TTC549 (cell line): ENCODE data around the gene SIK1.
"Not testable (repeated sequence)": the region's sequence is repeated elsewhere in the genome, so short reads cannot be mapped to it uniquely, and the experiment has no call there.

ENCODE experiments used
- FAIRE-seq: peaks from 2 replicates; lab custom pipeline; 2012; peaks lifted over from hg19 to GRCh38; lab: Jason Lieb, UNC

SIK1 gene

DNA sequence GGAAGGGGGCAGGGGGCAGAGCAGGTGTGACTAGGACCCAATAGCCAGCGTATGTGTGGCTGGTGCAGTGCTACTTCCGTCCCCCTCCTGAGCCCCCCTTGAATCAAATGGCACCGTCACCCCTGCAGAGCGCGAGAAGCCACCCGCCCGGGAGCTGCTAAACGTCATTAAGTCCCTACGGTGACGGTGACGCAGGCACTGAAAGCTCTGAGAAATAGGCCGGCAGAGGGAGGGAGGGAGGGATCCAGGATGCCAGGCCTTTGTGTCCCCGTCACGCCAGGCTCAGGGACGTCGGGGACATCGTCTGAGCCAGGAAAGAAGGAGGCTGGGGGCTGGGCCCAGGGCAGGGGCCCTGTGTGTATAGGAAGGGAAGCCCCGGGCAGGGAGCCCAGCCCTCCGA, 43.6 kb downstream of the SIK1 start:
- not testable (repeated sequence) for FAIRE-seq

DNA sequence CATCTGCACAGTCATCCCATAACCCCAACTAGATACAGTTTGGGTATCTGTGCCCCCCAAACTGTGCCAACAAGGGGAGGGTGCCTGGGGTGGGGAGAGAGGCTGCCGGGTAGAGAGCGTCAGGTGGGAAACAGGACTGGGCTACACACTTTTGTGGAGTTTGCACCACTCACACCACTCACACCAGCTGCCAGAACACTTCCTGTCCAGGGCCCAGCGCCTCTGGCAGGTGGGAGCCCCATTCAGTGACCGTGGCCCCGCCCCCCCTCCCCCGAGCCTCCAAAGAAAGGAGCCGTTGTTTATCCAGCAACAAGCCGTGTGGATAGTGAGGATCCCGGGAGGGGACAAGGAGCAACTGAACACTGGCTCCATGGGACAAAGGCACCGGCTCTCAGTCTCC, 44.0 kb downstream of the SIK1 start:
- not testable (repeated sequence) for FAIRE-seq

DNA sequence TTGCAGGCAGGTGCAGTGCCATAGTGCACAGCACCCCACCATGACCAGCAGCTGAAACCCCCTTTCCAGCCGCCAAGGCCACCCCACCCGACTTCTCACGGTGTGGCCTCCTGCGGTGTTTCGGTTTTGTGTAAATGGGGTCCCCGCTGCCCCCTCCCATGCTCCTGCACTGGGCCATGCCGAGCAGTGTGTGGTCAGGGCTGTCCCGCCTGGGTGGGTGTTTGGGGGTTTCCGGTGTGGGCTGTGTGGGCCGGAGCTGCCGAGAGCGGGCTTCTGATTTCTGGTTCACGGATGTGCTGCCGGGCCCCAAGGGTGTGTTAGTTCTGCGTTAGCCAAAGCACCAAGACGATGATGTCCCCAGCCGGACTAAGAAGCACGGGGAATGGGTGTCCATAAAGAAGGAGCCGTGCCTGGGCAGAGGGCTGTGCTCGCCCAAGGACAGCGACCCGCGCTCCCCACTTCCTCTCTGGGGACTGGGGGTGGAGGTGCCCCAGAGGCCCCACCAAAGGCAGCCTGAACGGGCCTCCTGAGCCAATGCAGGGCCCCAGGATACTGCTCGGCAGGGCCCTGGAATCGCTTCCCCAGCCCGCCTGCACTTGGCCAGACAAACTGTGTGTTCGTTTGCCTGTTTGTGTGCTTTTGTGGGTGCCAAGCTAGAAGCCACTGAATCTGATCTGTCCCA, 45.9 kb downstream of the SIK1 start:
- not testable (repeated sequence) for FAIRE-seq

DNA sequence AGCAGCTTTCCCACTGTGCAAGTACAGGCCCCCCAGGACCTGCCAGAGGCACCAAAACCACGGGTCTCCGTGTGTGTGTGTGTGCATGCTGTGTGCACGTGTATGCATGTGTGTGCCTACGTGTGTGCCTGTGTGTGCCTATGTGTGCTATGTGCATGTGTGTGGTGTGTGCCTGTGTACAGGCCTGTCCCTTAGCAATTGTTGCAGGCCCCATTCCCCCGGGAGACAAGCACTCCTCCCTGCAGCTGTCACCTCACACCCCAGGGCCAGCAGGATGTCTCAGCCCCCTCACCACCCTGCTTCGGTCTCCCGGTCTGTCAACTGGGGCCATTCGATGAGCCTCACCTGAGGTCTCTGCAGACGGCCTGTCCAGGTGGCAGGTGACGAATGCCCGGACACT, 46.6 kb downstream of the SIK1 start:
- not testable (repeated sequence) for FAIRE-seq

DNA sequence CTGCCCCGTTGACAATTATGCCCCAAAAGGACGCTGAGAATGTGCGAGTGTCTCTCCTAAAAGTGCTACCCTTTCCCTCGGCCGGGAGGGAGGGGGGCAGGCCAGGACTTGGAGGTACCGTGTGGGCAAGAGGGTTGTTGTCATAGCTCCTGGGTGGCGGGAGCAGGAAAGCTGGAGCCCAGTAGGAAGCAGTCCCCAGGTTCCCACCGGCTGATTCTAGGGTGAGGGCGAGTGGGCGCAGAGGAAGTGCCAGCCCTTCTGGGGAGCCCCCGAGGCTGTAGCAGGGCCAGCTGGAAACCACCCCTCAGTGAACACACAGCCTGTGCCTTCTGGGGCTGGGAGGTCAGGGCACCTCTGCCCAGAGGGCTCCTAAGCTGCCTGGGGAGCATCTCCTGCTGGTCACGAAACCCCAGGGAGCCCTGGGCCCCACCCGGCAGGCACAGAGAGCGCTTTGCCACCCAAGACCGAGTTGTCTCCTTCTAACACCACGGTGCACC, 47.3 kb downstream of the SIK1 start:
- not testable (repeated sequence) for FAIRE-seq

DNA sequence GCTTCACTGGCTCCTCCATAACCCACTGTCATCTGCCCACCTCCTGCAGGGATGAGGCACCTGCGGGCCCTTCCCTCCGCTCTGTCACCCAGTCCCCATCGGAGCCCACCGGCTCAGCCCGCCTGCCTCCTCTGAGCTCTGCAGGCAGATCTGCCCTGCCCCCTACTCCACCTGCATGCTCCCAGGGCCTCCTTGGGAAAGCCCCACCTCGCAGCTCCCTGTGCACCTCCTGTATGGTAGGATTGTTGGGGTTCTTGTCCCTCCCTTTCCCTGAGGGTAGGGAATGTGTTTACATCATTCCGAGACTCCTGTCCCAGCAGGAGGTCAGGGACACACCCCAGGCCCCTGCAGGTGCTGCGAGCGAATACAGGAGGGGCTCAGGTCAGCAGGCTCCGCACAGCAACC, 50.5 kb downstream of the SIK1 start:
- no peak for FAIRE-seq

DNA sequence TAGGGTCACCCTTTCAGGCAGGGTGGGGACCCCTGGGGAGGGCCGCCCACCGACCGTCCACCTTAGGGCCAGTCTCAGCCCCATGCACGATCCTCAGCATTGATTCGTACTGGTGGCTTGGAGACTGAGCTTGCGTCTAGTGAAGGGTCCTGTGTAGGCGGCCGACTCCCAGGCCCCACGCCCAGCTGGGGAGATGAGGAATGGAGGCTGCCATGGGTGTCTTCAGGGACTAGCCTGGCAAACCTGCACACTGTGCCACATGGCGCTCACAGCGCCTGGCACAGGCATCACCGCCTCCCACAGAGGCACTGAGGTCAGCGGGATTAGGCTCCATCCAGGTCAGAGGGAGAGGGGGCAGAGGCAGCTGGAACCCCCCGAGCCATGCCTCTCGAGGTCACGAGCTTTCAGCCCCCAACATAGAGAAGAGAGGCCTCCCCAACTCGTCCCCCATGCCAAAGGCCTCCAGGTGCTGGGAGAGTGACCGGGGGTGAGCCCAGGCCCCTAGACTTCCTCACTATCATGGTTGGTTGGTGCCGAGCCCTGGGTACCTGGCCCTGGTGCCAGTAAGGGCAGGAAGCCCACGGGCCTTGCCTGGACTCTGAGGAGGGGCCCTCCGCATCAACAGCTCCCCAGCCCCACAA, 51.0 kb downstream of the SIK1 start:
- FAIRE-seq = no peak

DNA sequence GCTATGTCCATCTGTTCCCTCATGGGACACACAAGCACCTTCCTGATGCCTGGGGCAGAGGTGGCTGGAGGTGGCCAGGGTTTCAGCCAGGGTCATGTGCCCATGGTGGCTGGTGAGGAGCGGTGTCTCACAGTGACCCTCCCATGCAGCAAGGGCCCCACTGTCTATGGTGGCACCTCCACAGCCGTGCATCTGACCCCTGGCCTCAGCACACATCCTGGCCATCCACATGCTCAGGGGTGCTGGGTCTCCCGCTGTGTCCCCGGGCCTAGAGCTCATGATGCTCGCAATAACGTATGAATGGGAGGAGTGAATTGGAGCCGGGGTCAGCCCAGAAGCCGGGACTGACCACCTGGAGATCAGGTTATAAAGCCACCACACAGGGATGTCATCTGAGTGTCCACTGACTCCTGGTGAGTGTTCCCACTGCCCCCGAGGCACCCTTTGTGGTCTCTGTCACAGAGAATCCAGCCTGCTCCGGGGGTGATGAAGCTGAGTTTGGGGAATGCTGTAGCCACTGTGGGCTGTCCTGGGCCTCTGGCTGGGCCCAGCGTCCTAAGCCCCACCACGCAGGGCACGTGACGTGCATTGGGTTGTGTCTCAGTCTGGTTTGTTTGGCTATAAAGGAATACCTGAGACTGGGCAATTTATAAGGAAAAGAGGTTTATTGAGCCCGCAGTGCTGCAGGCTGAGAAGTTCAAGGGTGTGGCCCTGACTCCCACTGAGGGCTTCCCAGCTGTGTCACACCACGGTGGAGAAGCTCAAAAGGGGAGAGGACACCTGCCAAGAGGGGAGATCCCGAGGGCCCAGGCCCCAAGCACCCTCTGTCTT, 51.7 kb downstream of the SIK1 start:
- no peak for FAIRE-seq

DNA sequence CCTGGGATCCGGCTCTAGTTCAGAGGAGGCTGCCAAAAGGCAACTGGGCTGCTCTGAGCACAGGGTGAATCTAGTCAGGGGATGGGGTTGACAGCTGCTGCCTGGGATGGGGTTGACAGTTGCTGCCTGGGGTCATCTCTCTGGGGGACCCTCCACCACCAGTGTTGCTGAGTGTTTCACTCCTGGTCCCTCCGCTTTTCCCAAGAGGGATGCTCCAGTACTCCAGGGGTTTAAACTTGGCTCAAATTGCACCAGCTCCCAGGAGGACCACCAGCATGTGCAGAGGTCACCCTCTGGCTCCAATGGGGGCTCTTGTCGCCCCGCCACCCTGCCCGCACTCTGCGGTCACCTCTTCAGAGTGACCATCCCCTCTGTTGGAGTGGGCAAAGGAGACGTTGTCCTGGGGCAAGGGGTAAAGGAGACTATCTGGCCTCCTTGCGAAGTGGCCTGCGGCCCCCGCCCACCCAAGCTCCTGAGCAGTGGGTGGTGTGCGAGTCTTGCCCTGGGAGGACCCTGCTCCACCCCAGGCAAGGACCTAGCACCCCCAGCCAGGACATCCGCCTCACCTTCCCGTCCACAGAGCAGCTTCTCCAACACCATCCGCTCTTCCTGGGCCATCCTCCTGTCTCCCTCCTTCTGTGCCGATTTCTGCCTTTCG, 52.6 kb downstream of the SIK1 start:
- FAIRE-seq = no peak

DNA sequence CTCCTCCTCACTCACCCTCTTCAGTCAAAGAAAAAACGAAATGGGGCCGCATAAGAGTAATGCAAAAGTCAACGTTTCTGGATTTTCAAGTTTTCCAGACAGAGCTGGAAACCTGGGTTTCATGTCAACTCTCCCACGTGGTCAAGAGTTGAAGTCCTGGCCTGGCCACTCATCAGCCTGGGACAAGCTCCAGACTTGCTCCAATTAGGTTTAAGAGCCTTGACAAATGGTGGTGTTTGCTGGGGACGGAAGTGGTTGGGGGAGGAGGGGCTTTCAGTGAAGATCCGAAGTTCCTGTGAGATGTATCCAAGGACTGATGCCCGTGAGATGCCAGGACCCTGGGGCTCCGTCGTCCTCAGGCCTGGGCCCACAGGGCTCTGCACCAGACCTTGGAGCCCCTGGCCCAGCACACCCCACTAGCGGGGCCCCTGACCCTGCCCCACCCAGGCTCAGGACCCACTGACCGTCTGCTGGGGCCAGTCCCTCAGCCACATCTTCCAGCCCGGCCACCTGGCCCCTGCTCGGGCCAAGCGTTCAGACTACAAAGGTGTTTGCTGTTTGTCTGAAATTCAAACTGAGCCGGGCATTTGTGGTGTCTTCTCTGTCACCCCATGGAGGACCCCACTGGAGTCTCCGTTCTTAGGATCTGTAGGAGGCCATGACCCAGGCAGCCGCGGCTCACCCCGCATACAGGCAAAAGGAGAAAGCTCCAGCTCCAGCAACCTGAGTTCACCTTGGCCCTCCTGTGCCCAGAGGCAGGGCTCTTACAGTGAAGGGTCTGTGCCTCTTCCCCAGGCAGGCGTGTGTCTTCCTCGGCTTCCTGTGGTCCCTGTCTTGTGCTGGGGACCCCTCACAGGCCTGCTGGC, 53.3 kb downstream of the SIK1 start:
- FAIRE-seq = no peak

DNA sequence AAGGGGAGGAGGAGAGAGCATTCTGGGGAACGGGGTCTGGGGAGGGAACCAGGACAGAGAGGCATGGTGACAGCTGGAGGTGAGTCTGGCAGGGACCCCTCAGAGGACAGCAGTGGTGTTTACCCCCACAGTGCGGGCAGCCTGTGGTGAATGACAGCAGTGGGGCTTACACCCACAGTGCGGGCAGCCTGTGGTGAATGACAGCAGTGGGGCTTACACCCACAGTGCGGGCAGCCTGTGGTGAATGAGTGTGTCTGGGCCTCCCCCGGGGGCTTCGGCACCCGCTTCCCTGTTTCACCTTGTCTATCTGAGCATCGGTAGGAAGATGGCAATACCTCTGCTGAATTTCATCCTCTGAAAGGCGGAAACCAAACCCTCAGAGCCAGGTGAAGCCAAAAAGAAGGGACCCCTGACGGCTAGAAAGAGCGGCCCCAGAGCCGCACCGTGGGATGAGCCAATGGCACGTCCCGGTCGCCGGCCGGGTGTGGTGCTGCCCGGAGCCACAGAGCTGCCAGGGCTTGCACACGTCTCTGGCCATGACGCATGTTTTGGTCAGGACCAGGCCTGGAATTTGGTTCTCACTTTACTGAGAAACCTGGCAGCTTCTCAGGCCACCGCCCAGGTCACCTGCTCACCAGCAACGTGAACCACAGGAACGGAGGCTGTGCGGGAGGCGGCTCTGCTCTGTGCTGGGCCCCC, 54.1 kb downstream of the SIK1 start:
- FAIRE-seq = no peak

DNA sequence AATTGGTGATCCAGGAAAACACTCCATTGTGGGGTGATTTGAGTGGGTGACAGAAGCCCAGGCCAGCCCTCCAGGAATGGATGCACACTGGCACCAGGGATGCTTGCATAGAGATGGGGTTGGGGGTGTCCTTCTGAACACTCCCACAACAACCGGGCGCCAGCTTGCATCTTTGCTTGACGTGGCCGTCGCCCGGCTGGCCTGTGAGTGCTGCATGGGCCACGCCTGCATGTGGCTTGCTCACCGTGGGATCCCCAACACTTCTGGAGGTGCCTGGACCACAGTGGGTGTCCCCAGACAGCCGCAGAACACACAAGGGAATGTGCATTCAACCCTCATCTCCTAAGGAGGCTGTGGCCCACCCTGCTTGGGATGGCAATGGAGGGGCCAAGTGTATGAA, 55.1 kb downstream of the SIK1 start:
- FAIRE-seq = no peak

DNA sequence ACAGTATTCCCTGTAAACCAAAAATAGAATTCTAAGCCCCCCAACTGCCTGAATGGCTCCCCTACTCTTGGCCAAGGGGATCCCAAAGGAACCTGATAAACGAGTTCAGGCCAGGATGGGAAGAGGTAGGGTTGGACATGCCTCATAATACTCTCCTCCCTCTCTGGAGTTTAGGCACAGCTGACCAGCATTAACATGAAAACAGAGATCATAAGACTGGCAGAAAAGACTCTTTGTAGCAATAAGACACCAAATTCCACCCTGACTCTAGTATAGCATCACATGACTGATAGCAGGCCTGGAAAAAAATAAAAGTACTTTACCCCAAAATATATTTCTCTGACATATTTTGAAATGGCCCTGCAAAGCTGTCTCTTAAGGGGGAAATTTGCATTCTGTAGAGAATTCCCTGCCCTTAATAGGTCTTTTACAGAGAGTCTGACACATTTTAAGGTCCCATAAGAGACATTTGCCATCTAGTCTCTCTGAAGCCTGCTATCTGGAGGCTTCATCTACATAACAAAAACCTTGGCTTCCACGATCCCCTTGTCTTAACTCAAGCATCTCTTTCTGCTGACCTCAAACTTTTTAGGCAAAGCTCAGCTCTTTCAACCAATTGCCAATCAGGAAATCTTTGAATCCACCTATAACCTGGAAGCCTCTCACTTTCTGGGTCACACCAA, 55.9 kb downstream of the SIK1 start:
- FAIRE-seq = no peak

DNA sequence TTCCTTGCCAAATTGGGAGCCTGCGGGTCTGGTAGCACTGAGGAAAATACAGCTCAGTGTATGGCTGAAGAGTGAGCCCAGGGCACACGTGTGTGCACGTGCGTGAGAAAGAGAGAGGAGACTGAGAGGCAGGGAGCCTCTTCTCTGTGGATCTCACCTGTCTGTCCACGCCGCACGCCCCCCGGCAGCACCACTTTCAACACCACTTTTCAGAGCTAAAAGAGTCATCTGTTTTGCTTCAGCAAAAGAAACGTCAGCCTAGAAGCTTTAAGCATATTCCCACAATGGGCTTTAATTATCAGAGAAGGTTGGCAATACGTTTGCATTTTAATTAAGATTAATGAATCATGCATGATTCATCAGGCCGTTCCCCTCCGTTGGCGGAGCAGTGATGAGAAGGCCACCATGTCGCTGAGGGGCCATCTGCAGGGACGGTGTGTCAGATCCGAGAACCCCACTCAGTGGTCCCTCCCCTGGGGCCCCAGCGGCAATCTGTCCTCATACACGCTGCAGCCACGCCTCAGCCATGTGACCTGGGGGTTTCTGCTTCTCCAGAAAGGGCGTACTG, 56.8 kb downstream of the SIK1 start:
- FAIRE-seq = no peak

DNA sequence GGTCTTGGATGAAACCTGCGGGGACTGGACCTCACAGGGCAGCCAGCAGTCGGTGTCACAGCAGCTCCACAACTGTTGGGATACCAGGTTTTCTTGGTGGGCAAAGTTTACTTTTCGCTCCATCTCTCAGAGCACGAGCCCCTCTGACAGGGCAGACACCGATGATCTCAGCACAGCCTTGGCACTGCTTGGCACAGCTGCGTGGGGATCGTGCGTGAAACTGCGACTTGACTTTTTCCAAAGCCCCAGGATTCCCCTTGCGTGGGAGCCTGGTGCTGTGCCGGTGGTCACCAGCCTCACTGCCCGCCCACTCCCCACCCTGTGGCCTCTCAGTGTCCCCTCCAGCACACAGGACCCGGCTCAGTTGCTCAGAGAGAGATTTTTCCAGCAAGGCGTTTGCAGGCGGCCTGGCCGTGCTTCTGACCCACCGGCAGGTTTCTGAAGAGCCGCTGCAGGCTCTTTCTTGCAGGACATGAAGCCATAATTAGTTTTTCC, 57.3 kb downstream of the SIK1 start:
- no peak for FAIRE-seq

DNA sequence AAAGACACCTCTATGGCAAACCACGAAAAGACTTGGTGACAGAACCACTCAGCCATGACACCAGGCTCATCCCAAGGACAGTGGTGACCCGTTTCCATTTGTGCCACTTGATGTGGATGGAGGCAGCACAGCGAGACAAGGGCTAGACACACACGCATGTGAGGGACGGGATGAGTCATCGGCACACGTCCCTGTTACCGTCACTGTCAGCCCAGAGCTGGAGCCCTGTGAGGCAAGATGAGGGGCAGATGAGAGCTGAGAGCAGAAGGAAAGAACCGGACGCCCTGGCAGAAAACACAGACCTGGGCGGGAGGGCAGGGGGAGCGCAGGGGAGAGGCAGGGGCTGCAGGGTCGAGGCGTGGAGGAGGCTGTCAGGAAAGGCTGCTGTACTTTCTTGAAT, 57.8 kb downstream of the SIK1 start:
- FAIRE-seq = no peak

DNA sequence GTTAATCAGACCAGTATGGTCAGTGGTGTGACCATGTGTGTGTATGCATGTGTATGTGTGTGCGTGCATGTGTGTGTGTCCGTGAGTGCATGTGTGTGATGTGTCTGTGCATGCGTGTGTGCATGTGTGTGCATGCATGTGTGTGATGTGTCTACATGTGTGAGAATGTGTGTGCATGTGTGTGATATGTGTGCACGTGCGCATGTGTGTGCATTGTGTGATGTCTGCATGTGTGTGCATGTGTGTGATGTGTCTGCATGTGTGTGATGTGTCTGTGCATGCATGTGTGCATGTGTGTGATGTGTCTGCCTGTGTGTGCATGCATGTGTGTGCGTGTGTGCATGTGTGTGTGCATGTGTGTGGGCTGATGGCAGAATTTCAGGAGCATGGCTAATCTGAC, 58.2 kb downstream of the SIK1 start:
- no peak for FAIRE-seq

DNA sequence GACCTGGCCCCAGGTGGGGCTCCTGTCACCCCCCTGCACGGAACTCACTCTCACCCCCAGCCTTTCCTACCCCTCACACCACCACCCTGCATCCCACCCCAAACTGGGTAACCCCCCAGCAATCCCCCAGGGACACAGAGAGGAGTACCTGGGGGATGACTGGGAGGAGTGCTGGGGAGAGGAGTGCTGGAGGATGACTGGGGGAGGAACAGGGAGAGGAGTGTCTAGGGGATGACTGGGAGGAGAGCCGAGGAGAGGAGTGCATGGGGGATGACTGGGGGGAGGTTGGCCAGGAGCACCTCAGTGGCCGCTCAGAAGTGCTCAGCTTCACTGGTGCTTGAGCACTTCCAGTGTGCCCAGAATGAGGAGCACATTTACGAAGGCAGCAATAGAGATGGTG, 59.1 kb downstream of the SIK1 start:
- FAIRE-seq = no peak

DNA sequence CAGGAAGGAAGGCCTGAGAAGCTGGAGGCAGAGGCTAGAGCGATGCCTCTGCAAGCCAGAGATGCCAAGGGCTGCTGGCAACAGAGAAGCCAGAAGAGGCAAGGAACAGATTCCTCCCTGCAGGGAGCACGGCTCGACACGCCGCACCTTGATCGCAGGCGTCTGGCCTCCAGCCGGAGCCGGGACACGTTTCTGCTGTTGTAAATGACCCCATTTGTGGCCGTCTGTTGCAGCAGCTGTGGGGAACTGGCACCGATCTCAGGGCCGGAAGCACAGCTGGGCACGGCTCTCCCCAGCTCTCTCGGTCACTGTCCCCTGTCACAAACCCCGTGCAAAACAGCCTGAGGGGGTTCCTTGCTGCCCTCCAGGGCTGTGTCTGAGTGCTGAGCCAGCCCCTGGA, 59.6 kb downstream of the SIK1 start:
- FAIRE-seq = no peak

DNA sequence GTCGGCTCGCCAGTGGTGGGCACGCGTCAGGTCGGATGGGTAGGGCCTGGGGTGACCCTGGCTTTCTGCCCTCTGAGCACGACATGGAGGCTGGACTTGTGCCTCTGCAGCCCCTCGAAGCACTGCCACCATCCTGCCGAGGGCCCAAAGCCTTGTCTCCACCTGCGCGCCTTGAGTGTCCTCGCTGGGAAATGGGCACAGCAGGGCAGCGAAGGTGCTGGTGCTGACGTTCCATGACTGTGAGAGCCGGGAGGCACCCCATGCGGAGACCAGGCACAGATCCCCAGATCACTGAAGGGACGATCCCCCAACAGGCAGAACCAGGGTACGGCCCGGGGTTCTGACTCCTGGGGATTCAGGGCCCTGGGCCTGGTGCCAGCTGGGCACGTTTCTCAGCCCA, 60.3 kb downstream of the SIK1 start:
- no peak for FAIRE-seq
